Anterior cingulate cortex (tissue), 58 donors: ENCODE results near the gene CENPT.

Experiments used
- DNase-seq, 58 donors: peaks; one replicate each; lab custom pipeline; 2025; lab: John Stamatoyannopoulos, UW

Gene CENPT

GRCh38 chr16:67820608-67821259 is 26.8 kb downstream of the CENPT start:
- DNase-seq: no peak

- DNase-seq: no peak
Measured at GRCh38 chr16:67814567-67814966, 32.9 kb downstream of the CENPT start.

GRCh38 chr16:67811899-67812298 is 35.6 kb downstream of the CENPT start:
- no peak for DNase-seq

- DNase-seq: no peak
Measured at GRCh38 chr16:67807148-67807682, 40.3 kb downstream of the CENPT start.

GRCh38 chr16:67806428-67807147 is 40.9 kb downstream of the CENPT start, which contains the start of the genes RANBP10 and TSNAXIP1:
Gene RANBP10 (minus strand): TSS chr16:67806560. CDS start chr16:67806536, 24 bp downstream.
Gene TSNAXIP1 (plus strand): TSS chr16:67806889. CDS start chr16:67807150, 261 bp downstream.
- peak; percentile 61 to 100 (median 98) for DNase-seq

- peak in 4 of 58 donors; percentile 3 to 48 (median 30) for DNase-seq
Measured at GRCh38 chr16:67805718-67806427, 41.6 kb downstream of the CENPT start.

- no peak for DNase-seq
Measured at GRCh38 chr16:67804853-67805542, 42.5 kb downstream of the CENPT start.

GRCh38 chr16:67803894-67804293 is 43.6 kb downstream of the CENPT start:
- DNase-seq: no peak

GRCh38 chr16:67801883-67802282 is 45.6 kb downstream of the CENPT start:
- no peak for DNase-seq

- DNase-seq: no peak
Measured at GRCh38 chr16:67801241-67801640, 46.3 kb downstream of the CENPT start.

- DNase-seq: no peak
Measured at GRCh38 chr16:67800338-67800926, 47.1 kb downstream of the CENPT start.

- DNase-seq: no peak
Measured at GRCh38 chr16:67796099-67796718, 51.3 kb downstream of the CENPT start.

GRCh38 chr16:67790071-67790470 is 57.4 kb downstream of the CENPT start:
- DNase-seq: no peak

GRCh38 chr16:67786491-67786890 is 61.0 kb downstream of the CENPT start:
- DNase-seq: no peak

GRCh38 chr16:67783353-67783725 is 64.2 kb downstream of the CENPT start:
- no peak for DNase-seq

GRCh38 chr16:67782567-67783352 is 64.7 kb downstream of the CENPT start:
- no peak for DNase-seq

GRCh38 chr16:67781565-67781921 is 66.0 kb downstream of the CENPT start:
- DNase-seq: no peak

GRCh38 chr16:67780847-67781564 is 66.5 kb downstream of the CENPT start:
- DNase-seq: no peak
